NCI-H748 (cell line): ENCODE measurements around the gene CRACR2B.
A peak's percentile ranks its signal among the peaks of the same experiment; 100 is the strongest.

ENCODE experiments used
- DNase-seq: peaks from one replicate; lab custom pipeline; 2025; ENCODE audit not compliant: unreplicated experiment; lab: John Stamatoyannopoulos, UW

CRACR2B gene

DNA sequence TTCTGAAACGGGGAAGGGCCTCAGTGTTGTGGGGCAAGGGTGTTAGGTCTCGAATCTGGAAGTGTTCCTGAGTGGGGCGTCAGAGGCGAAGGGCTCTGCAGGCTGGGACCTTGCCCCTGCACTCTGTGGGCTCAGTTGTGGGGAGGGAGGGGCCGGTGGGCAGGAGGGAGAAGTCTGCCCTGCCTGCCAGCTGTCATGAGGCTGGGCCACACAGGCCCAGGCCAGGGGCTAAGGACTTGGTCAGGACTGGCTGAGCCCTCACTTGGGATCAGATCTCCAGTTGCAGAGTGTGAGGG is at the start of gene CRACR2B:
CRACR2B (plus strand) TSS at position 23 of the 296 bp plus-strand sequence. CDS start 689 bp downstream, outside the sequence.
- DNase-seq: no peak

DNA sequence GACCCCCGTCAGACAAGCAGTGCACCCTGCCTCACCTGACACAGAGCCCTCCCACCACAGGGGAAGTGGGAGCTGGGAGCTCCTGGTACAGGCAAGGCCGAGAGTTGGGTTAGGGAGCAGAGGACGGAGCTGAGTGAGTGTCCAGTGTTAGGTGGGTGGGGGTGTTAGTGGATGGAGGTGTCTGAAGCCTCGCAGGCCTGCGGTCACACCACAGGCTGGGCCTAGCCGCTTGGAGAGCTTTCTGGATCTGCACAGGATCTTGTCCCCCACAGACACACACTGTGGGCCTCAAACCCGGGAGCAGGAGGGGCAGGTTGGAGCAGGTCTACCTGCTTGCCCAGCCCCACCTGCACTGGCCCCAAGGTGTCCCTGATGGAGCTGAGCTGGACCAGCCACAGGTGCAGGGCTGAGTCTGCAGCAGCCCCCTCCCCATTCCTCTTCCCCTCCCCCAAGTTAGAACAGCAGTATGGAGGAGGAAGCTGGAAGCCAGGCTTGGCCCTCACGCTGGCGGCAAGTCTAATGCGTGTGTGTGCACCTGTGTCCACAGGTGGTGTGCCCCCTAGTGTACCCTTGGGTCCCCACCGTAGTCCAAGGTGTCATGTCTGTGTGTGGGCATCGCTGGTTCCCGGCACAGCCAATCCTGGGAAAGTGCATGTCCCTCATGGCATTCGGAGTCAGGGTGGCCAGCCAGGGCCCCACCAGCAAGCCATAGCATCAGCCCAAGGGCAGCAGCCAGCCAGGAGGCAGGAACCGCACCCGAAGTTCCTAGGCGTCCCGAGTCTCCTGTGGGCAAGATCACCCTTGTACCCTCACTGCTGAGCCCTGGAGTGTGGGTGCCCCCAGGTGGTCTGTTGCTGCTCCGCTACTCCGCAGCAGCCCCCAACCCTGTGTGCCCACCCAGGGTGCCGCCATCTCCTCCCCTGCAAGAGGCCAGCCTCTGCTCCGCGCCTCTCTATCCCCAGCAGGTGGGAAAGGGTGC is 48.5 kb upstream of the CRACR2B start:
- no peak for DNase-seq

DNA sequence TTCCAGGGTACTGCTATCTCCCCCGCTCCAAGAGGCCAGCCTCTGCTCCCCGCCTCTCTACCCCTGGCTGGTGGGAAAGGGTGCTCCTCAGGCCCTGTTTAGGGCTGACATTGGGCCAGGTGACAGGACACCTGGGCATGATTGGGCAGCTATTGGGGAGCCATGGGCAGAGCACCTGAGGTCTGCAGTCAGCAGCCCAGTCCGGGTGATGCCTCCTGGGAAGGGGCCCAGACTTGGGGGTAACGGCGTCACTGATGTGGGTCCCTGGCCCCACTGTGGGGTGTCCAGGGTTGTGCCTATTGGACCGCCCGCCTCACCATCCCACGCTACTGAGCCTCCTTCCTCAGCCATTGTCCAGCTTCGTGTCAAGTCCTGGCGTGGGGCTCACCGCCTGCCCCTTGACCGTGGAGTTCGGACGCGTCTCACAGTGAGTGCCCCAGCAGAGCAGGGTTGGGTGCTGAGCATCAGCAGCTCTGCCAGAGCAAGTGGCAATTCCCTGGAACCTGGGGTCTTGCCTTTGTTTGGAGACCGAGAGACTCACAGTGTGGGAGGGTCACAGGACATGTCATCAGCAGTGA is 47.7 kb upstream of the CRACR2B start:
- no peak for DNase-seq

DNA sequence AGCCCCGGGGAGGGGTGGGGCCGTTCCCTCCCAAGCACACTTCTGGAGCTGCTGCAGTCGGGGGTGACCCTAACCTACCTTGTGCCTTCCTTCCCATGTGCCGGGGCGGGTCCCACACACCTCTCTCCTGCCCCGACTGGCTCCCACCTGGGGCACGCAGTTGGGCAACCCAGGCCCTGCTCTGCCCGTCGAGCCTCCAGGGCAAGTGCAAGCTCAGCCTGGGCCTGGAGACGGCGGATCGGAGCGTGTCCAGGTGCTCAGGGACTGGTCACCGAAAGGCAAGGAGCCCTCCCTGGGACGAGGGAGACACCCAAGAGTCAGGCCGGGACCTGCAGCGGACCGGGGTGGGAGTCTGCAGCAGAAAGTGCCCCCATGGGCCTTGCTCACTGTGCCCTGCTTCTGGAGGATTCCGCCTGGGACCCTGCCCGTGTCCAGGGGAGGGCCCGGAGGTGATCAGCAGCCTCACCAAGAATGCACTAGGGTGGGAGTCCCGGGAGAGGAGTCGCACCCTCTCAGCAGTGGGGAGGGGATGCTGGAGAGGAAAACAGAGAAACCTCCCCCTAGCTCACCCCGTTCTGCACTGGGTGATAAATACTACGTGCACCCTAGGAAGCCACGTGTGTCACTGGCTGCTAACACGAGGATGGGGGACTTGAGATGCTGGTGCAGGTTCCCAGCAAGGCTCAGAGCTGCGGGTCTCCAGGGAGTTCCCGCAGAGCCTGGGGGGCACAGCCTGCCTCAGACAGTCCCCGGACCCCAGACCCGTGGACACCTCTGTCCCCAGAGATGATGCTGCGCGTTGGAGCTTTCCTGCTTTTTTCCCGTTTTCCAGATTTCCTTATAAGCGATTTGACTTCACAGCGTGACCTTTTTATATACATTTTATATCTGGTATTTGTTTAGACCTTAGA is 45.2 kb upstream of the CRACR2B start:
- no peak for DNase-seq

DNA sequence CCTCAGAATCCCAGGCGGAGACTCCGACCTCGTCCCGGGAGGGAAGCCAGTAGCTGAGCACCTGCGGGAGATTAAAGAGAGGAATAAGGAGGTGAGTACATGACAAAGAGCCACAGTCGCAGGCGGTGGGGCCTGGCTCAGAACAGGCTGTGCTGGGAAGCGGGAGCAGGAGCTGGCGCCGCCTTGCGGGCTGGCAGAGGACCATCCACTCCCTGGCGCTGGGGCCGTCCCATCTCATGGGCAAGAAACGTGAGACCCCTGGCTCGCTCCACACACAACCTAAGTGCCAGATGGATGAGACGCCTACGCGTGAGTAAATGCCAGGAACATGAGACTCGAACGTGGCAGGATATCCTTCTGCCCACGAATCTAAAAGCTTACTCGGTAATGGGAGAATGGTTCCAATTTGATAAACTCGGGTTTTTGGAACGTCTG is 44.1 kb upstream of the CRACR2B start:
- DNase-seq: peak; percentile 83

DNA sequence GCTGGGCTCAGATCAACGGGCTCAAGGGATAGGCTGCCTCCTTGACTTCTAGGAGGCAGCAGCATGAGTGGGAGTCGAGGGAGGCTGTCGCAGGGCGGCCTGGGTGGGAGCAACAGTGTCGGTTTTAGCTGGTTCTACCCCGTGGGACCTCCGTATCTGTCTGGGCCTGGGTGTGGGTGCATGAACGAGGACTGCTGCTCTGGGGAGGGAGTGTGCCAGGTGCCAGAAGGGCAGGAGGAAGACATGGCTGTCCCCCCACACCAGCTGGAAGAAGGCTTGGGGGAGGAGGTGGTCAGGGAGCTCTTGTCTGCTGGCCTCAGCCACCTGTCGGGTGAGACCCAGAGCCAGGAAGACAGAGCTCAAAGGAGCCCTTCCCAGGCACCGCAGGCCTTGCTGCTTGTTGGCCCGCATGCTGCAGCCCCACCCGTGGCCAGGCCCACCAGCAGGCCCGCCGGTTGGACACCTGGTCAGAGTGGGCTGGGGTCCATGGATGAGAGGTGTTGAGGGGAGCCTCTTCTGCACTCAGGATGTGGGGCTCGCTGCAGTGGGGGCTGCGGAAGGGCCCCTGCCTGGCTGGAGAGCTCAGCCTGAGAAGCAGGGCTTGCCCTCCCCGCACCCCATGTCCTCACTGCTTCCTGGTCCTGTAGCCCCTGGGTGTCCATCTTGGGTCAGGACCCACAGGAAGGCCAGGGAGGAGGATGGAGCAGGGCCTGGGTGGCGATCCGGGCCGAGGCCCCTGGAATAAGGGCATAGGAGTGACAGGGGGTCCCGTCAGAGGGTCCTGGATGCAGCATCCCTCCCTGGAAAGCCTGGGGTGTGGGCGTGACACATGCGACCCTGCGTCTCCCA is 41.3 kb upstream of the CRACR2B start:
- DNase-seq: no peak

DNA sequence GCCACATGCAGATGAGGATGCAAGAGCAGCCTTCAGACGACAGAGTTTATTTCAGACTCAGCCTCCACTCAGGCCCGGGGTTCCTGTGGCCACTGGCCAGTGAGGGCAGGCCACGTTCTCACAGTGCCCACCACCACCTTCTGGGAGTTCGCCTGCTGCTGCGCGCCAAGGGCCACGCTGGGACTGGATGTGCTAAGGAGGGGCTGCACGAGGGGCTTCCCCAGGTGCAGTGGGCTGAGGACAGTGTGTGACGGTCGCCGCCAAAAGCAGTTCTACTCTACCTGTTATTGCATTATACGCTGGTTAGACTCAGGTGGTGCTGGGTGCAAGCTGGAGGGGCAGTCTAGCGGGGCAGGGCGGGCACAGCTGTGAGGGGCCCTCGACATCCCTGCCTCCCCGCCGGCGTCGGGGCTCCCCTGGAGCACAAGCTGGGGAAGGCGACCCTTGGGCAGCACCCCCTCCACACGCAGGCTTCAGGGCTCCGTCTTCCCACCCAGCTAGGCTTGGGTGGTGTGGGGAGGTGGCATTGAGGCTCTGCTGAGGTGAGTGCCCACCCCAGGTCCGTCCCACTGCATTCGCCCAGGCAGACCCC is 40.5 kb upstream of the CRACR2B start:
- DNase-seq: no peak

DNA sequence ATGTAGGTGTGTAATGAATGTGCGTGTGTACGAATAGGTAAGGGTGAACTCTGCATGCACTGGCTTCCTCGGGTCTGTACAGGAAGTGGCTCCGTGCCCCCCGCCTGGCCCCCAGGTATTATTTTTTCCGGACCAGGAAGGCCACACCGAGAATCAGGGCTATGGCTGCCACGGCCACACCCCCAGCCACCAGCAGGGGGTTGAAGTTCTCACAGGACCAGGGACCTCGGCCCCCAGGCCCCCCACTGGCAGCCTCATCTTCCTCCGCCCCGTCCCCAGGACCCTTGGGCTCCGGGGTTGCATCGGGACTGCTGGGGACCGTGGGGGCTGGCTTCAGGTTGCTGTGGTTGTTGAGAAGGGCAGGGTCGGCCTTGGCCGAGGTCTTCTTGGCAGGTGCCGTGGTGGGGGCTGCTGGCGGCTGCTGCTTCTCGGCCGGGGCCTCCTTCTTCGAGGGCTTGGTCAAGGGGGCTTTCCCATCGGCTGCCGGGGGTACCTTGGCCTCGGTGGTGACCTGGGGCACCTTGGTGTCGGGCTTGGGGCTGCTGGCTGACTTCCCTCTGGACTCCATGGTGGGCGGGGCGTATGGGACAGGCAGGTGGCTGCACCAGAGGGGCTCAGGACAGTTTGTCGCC is 39.6 kb upstream of the CRACR2B start:
- no peak for DNase-seq

DNA sequence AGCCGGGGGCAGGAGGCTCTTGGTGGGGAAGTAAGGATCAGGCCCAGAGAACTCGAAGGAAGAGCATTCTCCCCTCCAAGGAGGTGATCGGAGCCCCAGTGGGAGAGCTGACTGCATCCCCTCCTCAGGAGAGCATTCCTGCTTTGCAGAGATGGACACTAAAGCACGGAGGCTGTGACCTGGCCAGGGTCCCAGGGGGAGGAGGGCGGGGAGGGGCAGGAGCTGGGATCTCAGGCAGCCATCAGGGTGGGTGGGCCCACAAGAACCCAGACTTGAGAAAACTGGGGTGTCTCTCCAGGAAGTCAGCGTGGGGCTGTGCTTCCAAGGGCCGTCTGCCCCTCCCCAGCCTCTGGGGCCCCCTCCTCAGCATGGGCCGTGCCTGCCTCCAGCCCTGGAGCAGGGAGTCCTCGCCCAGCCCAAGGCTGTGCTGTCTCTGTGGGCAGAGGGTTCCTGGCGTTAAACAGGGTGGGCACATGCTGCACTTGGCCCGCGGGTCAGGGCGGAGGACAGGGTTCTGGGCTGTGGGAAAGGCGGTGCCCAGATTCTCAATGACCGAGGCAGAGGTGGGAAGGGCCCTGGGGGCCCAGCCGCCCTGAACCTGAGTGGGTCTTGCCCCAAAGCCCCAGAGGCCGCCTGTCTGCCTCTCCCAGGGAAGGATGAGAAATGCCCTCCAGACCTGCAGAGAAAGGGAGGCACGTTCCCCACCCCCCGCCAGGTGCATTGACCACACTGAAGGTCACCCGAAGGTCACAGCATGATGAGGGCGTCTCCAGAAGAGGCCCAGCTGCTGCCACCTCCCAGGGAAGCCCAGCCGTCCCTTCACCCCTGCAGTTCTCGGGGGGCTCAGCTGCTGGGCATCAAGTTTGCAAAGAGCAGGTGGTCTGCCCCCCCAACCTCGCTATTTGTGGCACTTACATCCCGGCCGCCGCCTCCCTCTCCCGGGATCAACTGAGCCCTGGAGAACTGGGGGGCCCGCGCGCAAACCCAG is 38.5 kb upstream of the CRACR2B start:
- peak; percentile 48 for DNase-seq

DNA sequence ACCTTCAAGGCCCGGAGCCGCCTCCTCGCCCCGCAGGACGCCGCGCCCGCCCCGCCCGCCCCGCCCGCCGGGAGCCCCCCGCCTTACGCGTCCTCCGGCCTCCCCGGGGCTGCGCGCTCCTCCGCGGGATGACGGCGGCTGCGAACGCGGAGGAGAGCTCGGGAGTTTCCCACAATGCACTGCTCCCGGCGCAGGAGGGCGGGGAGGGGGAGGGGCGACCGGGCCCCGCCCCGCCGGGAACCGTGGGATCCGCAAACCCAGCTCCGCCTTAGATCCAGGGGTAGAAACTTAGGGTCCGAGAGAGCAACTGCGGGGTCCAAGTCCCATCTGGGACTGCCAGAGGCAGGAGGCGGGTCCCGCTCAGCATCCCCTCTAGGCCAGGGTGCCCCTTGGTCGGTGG is 37.8 kb upstream of the CRACR2B start, which contains the start of gene CEND1:
CEND1 (minus strand) TSS at position 148 of the 400 bp plus-strand sequence. CDS start 1,514 bp downstream, outside the sequence.
- DNase-seq: peak; percentile 79

DNA sequence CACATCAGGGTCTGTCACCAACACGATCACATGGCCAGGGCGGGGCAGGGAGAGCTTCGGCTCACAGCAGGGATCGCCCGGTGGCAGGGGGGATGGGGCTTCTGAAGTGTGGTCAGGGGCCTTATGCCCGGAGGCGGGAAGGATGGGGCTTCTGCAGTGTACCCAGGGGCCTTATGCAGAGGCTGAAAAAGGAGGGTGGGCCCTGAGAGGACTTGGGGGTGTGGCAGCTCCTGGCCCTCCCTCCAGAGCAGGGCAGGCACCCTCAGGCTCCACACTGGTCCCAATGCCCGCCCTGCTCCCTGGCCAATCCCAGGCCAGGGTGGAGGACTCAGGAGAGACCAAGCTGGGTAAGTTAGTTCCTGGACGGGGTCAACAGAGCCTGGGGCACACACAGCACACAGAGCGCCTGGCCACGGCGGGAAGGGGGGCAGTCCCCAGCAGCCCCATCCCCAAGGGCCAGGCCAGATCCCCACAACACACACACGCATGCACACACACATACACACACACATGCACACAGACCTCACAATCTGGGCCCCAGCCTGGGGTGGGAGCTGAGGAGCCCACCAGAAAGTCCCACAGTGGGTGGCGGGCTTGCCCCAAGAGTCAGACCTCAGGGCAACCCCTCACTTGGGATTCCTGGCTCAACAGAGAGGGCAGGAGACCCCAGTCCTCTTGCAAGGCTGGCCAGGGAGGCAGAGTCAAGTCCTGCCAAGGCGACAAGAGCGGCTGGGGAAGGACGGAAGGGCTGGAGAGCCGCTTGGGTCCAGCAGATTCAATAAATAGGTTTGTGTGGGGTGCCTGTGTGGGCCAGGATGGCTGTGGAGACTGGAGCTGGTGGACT is 36.8 kb upstream of the CRACR2B start:
- peak; percentile 70 for DNase-seq

DNA sequence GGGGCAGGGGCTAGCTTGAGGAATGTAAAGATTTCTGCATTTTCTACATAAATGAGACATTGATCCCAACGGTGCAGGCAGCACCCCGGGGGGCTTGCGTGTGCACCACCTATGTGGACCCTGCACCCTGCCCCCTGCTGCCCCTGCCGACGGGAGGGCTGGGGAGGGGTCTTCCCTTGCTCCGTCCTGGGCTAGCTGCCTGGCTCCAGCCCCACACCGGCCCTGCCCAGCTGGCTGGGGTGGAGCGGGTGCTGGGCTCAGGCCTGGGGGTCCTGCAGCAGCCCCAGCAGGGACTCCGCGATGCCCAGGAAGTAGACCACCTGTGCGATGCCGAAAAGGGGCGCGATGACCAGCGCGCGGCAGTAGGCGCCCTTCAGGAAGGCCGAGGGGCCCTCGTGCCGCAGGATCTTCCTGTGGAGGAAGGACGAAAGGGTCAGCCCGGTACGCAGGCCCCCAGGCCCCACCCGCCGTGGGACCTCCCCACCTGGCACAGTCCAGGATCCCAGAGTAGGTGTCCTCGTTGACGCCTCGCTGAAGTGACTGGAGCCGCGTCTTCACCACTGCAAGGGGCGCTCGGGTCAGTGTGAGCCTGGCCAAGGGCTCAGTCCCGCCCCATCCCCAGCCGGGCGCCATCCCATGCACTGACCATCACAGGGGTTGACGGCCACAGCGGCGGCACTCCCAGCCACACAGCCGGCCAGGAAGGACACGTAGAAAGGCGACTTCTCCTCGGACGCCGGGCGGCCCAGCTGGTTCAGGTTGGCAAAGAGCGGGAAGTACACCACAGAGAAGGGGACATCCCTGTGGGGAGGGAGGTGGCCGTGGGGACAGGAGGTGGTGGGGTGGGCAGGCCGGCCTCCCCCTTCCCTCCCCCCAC is 35.8 kb upstream of the CRACR2B start:
- DNase-seq: no peak

DNA sequence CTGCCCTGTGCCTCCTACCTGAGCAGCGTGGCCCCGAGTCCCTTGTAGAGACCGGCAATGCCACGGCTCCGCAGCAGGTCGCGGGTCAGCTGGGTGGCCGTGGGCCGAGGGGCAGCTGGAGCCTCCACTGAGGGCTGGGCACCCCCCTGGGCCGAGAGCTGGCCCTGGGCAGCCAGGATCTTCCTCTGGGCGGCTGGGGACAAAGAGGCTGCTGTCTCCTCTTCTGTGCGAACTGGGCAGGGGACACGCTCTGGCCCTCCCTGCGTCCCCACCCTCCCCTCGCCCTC is 35.2 kb upstream of the CRACR2B start:
- DNase-seq: no peak

DNA sequence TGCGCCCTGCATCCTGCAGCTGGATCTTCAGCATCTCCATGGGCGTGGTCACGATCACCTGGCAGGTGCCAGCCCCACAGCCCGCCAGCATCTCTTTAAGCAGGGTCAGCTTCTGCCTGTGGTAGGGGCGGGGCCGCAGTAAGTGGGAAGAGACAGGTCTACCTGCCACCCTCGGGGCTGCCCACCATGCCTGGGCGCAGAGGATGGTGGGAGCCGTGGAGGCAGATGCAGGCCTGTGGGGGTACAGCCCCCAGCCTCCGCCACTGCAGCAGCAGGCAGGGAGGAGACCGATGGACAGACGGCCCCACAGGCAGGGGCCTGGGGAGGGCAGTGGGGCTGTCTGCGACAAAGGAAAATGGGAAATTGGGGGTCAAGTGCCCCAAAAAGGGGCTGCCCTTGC is 34.8 kb upstream of the CRACR2B start:
- peak; percentile 79 for DNase-seq

DNA sequence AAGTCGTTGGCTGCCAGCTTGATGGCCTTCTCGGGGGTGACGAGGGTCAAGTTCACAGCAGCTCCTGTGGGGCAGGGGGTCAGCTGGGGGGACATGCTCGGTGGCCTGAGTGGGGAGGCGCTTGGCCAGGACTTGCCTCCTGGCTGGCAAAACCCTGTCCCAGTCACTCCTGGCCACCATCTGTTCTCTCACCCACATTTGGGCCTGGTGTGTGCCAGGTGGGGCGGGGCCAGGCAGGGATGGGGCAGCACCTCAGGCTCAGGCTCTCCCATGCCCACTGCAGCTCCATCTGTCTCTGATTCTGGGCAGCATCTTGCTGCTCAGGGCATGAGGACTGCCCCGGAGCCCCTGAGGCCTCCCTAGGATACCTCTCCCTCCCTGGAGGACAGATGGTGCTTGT is 34.2 kb upstream of the CRACR2B start:
- no peak for DNase-seq

DNA sequence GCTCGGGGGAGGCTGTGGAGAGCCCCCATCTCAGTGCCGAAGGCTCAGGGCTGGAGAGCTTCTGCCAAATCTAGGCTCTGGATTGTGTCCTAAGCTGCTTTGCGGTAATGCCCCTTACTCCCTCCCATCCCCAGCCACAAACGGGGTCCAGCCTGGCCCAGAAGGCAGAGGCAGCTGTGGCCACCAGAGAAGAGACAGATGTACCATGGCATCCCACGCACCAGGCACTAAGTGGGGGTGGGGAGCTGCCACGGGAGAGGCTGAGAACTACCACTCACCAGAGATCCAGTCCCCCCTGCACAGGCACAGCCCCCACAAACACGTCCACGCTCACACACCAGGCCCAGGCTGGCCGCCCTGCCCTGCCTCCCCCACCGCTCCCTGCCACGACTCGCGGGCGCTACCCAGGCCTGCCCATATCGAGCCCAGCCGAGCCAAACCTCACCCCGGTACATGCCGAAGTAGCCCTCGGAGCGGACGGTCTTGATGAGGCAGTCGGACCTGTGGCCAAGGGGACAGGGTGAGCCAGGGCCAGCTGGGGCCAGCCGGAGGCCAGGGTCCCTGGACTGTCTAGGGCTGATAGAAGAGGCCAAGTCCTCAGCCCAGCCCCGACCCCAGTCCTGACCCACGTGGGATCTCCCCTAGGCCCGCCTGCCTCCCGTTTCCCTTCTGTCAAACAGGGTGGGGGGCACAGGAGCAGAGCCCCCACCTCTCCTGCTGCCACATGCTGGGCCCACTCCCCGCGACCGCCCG is 33.5 kb upstream of the CRACR2B start:
- DNase-seq: no peak
